Activated CD8-positive, alpha-beta memory T cell treated with anti-CD3 and anti-CD28 coated beads for 1 hour (primary cell): Measurements from ENCODE around the gene CYB5D1.
"Not testable (repeated sequence)": the region's sequence is repeated elsewhere in the genome, so short reads cannot be mapped to it uniquely, and the experiment has no call there.

Experiments
- DNase-seq, 2 donors: peaks; one replicate each; pipeline ENCODE4 v3.0.0-alpha.2; 2020; ENCODE audit warnings: low read depth in 1 of 2; ENCODE audit errors: extremely low read depth in 1 of 2

The CYB5D1 gene

GRCh38 chr17:7854851-7855659, 2.7 kb upstream of the CYB5D1 start, which contains the start of gene TMEM88:
TSS of gene TMEM88 (plus strand) at chr17:7855066. CDS start at chr17:7855075, 9 bp downstream.
- no peak for DNase-seq

- DNase-seq: no peak
These were observed 2.2 kb upstream of the CYB5D1 start for GRCh38 chr17:7855660-7856010.

- DNase-seq: no peak
These were observed 1.6 kb upstream of the CYB5D1 start for GRCh38 chr17:7856011-7856810.

DNA sequence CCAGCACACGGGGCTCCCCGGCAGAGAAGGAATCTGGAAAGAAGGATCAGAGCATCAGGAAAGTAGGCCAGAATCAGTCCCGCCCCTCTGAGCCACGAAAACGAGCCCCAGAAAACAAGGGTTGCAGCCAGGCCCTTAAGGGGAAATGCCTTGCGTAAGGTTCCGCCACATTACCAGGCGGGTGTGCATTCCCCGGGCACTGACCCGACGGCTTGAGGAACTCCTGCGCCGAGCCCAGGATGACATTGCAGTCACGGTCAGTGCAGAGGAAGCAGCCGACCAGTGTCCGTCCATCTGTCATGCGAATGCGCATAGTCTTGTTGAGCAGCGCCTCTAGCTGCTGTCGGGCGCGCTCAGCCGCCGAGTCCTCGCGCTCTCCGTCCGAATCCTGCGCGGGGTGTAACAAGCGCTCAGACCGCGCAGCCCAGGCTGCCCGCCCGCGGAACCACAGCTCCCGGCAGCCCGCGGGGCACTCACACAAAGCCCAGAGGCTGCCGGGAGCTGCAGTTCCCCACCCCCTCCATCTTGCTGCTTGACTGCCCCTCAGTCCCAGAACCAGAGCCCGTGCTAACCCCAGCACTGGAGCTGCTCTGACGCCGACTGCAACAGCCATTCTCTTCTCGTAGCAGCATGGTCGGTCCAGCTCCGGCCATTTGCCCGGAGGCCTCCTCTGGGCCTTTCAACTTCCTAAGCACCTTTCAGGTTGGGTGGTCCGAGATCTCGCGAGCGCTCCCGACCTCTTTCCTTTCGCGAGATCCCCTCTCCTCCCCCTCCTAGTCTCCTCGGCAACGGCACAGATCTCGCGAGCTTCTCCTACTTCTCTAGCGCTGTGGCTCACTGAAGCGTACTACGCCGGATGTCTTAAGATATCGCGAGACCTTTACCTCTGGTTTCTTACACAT, 741 bp upstream of the CYB5D1 start, which contains the start of gene NAA38:
Gene NAA38 (minus strand): TSS at position 749 of the 902 bp plus-strand sequence. CDS start 96 bp downstream, at position 653.
- peak; percentile 83 to 91 for DNase-seq

DNA sequence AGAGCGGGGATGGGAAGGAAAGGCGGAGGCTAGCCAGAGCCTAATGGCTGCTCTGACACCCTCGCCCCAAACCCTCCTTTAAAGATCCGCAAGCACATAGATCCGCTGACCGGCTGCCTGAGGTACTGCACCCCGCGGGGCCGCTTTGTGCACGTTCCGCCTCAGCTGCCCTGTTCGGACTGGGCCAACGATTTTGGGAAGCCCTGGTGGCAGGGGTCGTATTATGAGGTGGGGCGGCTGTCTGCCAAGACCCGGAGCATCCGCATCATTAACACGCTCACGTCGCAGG, 663 bp downstream of the CYB5D1 start:
- DNase-seq: no peak

- no peak for DNase-seq
These were observed 1.2 kb downstream of the CYB5D1 start for GRCh38 chr17:7859028-7859427.

- DNase-seq: no peak
These were observed 5.1 kb downstream of the CYB5D1 start for GRCh38 chr17:7862692-7863437.

DNA sequence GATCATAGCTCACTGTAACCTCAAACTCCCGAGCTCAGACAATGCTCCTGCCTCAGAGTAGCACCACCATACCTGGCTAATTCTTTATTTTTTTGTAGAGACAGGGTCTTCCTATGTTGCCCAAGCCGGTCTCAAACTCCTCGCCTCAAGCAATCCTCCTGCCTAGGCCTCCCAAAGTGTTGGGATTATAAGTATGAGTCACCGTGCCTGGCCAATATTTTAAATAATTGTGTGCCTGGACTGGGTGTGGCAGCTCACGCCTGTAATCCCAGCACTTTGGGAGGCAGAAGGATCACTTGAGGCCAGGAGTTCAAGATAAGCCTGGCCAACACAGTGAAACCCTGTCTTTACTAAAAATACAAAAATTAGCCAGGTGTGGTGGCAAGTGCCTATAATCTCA, 6.6 kb downstream of the CYB5D1 start:
- not testable (repeated sequence) for DNase-seq

DNA sequence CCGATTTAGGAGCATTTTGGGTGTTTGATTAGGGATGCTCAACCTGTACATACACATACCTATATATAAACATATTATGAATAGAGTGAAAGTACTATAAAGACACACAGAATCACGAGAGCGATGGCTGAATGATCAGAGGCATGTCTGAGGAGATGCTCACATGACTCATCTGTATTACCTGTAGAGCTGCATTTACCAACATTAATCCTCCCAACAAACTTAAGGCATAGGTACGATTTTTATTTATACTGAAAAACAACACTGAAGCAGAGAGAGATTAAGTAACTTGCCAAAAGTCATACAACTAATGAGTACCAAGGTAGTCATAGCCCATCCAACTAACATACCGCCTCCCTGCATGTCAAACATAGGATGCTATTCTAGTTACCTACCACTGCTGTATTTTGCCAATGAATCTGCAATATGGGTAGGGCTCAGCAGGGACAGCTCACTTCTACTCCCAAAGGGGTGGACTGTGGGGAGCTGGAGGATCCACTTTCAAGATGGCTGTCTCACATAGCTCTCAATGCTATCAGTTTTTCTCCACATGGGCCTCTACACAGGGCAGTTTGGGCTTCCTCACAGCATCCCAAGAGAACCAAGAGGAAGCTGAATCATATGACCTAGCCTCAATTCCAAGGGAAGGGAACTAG, 7.3 kb downstream of the CYB5D1 start:
- no peak for DNase-seq

DNA sequence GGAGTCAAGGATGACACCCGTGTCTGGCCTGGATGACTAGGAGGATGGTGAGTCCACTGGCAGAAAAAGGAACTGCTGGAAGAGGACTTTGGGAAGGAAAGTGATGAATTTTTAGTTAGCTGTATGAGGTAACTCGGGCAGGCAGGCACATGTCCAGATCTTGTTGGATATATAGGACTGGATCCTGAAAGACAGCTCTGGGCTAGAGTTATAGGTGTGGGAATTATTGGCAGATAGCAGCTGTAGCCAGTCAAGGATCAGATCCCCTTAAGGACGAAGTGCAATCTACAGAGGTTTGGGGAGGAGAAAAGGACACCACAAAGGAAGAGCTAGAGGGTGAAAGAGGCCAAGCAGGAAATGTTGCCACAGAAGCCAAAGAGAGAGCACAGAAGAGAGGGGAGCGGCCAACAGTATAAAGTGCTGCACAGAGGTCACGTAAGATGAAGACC, 10.1 kb downstream of the CYB5D1 start:
- no peak for DNase-seq

- DNase-seq: no peak
These were observed 15.2 kb downstream of the CYB5D1 start for GRCh38 chr17:7873051-7873450.

DNA sequence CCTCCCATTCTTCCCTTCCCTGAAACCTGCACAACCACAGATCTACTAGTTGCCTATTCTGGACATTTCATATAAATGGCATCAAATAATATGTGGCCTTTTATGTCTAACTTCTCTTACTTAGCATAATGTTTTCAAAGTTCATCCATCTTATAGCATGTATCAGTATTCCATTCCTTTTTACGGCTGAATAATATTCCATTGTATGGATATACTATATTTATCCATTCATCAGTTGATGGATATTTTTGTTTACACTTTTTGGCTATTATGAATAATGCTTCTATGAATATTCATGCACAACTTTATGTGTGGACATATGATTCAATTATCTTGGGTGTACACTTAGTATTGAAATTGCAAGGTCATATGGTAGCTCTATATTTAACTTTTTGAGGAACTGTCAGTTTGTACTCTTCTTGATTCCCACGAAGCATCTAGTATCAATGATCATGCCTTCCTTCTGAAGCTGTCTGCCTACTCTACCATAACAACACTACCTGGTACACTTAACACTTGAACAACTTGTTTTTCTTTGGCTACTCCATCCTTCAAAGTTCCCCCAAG, 18.1 kb downstream of the CYB5D1 start:
- no peak for DNase-seq

DNA sequence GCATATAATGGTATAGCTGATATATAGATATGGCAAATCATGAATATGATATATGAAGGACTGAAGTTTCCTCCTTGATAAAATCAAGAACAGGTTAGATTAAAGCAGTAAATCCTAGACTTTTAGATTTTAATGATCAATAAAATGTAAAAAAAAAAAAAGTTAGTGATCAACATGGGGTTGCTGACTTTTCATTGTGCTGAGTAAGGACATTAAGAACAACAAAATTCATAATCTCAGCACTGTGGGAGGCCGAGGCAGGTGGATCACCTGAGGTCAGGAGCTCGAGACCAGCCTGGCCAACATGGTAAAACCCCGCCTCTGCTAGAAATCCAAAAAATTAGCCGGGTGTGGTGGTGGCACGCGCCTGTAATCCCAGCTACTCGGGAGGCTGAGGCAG, 20.4 kb downstream of the CYB5D1 start:
- no peak for DNase-seq

GRCh38 chr17:7880076-7880868, 22.5 kb downstream of the CYB5D1 start:
- DNase-seq: no peak

GRCh38 chr17:7881276-7882054, 23.7 kb downstream of the CYB5D1 start:
- no peak for DNase-seq

DNA sequence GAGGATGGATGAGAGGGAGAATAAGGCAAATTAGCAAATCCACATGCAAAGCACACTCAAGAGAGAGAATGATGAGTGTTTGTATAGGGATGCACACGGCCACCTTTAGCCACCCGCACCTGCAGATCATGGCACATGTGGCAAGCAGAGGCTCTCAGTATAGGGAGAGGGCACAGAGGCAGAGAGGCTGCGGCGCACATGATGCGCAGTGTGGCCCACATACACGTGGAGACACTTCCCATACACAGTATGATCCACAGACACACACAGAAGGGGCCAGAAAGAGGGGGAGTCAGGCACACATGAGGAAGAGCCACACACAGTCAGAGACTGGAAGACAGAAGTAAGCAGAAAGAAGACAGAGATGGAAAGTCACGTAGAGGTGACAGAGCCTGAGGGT, 24.3 kb downstream of the CYB5D1 start:
- no peak for DNase-seq

GRCh38 chr17:7882629-7883028, 24.8 kb downstream of the CYB5D1 start:
- DNase-seq: no peak

DNA sequence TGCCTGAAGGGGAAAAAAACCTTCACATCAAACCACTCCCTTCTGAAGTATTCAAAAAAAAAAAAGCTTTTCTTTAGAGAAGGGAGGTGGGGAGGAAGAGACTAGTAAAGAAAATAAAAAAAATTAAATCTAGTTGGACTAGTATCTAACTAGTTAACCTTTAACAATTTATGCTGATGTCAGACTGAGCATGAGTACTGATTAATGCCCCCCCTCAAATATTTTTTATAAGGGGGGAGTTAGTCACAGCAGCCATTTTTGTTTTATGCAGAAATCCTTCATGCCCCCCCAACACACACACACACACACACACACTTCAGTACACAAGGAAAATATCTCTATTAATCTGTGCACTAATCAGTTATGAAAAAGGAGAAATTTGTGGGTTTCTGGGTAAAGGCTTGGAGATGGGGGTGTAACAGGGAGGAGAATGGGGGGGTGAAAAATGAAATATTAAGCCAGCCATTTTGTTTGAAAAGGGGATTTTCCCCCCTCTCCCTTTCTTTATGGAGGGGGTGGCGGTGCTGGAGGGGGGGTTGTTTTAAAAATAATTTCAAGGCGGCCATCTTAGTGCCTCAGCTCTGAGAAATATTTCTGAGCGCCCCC, 26.1 kb downstream of the CYB5D1 start:
- no peak for DNase-seq
